Endothelial cell of umbilical vein (primary cell): ENCODE data around the gene MACROH2A1.

Source experiments
- CTCF ChIP-seq, 2 donors: IDR thresholded peaks; 1 replicate in 1 of 2; 2 replicates in 1 of 2; pipeline ENCODE4 v1.5.1; 2011; ENCODE audit warnings: low read length in 2 of 2, mild to moderate bottlenecking in 2 of 2, moderate library complexity in 2 of 2, control low read depth in 1 of 2, inconsistent platforms in 1 of 2, low read depth in 1 of 2; ENCODE audit not compliant: insufficient read depth in 1 of 2; ENCODE audit errors: extremely low read depth in 1 of 2
- EZH2 ChIP-seq: IDR thresholded peaks from 2 replicates; pipeline ENCODE4 v1.6.1; 2012; ENCODE audit warnings: borderline replicate concordance, low read depth, mild to moderate bottlenecking, moderate library complexity, low read length, inconsistent platforms; ENCODE audit not compliant: severe bottlenecking
- POLR2A ChIP-seq: IDR thresholded peaks from 2 replicates; pipeline ENCODE4 v1.6.1; 2012; ENCODE audit warnings: low read depth, mild to moderate bottlenecking, control low read depth, low read length

DNA sequence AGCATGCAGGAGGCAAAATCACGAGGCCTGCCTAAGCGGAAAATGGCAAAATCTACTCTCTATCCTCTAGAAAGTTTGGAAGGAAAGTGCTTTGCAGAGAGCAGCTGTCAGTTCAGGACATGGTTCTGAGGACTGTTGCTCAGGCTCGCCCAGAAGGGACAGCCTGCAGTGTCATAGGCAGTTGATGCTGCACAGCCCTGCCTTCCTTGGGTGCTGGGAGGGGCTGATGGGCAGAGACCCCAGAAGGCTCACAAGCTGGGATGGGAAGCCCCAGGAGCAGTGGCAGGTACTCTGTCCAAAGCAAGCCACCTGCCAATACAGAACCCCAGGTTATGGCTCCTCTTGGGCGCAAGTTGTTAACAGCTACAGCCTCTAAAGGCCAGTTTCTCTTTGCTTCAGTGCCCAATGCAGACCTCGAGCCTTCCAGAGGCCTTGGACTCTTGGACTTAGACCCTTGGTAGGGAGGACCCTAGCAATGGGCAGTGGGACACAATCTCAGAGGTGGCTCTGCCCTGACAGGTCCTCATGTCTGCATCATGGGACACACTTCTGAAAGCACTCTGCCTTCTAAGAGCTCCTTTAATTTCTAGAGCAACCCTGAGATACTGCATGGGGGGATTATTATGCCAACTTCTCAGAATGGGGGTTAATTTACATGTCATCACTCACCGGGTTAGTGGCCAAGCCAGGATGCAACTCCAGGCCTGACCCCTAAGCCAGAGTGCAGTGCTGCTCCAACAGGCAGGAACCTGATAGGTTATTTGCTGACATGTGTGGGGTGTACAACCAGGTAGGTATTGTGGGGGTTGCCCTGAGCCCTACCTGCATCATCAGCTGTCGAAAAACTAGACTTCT lies 57.1 kb downstream of the MACROH2A1 start:
- TF ChIP-seq CTCF (IDR thresholded peaks at IDR 0.05; ENCODE audit: extremely low read depth in 1 of 2, insufficient read depth in 1 of 2, low read depth in 1 of 2, low read length in 2 of 2) (no peak), EZH2 (no peak), POLR2A (no peak)
